ENCODE measurements around the gene MX2.
A peak's percentile ranks its signal among the peaks of the same experiment; 100 is the strongest.
"Not testable (repeated sequence)": the region's sequence is repeated elsewhere in the genome, so short reads cannot be mapped to it uniquely, and the experiment has no call there.

MX2 gene

GRCh38 chr21:41418956-41419680 lies 57.3 kb downstream of the MX2 start:
- no peak for DNase-seq (ENCODE audit: low read depth)
- no peak overlapping the region for H3K4me3 ChIP-seq (replicated peaks; ENCODE audit: low read depth, low read length)
- no peak for TF ChIP-seq CTCF (IDR thresholded peaks at IDR 0.05; ENCODE audit: low read length, missing control alignments)

DNA sequence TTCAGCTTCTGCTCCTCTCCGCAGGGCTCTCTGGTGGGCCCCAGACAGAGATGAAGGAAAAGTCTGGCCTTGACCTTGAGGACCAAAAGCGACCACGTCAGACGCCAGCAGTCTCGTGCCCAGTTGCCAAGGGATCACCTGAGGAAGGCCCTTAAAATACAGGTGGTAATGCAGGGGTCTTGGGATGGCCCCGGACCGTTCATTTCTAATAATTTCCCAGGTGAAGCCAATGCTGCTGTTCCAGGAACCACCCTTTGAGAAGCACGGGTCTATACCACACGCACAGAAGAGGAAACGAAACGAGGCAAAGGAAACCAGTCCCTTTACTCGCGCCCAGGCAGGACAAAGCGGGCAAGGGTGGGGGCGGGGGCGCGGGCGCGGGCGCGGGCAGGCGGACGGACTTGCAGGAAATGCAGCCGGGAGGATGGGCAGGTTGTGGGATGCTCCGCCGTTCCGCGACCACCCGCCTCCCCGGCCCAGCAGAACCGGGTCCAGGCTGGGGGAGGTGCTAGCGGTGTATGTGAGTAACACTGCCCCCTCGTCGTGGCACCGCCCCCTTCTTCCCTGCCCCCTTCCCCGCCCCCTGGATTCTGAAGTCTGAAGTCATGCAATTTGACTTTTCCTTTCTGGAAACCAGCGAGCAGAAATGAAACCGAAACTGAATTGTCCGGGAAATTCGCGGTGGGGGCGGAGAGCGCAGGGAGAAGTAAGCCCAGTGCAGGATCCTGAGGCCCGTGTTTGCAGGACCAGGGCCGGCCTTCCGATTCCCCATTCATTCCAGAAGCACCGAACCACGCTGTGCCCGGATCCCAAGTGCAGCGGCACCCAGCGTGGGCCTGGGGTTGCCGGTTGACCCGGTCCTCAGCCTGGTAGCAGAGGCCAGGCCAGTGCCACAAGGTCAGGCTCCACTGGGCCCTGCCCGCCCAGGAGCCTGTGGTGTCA lies 58.4 kb downstream of the MX2 start:
- peak overlapping the region; percentile 63 for H3K4me3 ChIP-seq (replicated peaks; ENCODE audit: low read depth, low read length)

GRCh38 chr21:41420998-41421397 lies 59.2 kb downstream of the MX2 start:
- DNase-seq (ENCODE audit: low read depth): not testable (repeated sequence)
- H3K4me3 ChIP-seq (replicated peaks; ENCODE audit: low read depth, low read length): peak overlapping the region; percentile 63

More for the DNA sequence above, 58.4 kb downstream of the MX2 start:
- TF ChIP-seq CTCF (IDR thresholded peaks at IDR 0.05; ENCODE audit: low read length, missing control alignments): no peak
- peak; percentile 87 for DNase-seq (ENCODE audit: low read depth)

DNA sequence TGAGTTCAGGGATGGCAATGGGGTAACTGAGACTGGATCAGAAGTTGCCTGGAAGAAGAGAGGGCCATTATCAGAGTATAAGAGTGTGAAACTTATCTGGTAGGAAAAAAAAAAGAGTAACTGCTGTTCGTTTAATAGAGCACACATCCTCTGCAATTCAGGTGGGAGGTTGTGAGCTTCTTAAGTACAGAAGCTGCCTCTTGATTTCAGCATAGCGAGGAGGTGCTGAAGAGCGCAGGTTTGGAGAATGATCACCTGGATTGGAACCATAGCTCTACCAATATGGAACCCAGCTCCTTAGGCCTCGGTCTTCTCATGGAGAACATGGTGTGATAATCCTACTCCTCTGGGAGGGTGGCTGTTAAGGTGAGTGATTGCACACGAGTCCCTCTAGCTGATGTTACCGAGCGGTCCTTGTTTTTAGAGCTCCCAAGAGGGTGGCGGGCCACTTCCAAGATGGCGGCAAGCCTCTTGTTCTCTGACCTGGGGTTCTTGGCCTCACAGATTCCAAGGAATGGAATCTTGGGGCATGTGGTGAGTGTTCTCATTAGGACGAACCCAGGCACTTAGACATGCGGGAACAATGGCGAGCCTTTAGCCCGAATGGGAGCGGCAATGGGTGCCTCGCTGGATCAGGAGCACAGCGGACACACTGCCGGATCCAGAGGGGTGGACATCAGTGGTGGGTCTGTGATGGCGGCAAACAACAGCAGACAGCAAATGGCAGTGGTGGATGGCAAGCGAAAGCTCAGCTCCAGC lies 60.9 kb downstream of the MX2 start:
- H3K4me3 ChIP-seq (replicated peaks; ENCODE audit: low read depth, low read length): no peak overlapping the region
- no peak for DNase-seq (ENCODE audit: low read depth)
- TF ChIP-seq CTCF (IDR thresholded peaks at IDR 0.05; ENCODE audit: low read length, missing control alignments): no peak

GRCh38 chr21:41423305-41423636 lies 61.4 kb downstream of the MX2 start:
- DNase-seq (ENCODE audit: low read depth): not testable (repeated sequence)

DNA sequence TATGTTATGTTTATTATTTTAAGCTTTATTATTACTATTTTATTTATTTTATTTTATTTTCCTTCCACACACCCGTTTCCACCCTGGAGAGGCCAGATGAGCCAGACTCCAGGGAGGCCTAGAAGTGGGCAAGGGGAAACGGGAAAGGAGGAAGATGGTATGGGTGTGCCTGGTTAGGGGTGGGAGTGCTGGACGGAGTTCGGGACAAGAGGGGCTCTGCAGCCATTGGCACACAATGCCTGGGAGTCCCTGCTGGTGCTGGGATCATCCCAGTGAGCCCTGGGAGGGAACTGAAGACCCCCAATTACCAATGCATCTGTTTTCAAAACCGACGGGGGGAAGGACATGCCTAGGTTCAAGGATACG lies 63.7 kb downstream of the MX2 start:
- DNase-seq (ENCODE audit: low read depth): no peak
- H3K4me3 ChIP-seq (replicated peaks; ENCODE audit: low read depth, low read length): peak overlapping the region; percentile 56
- TF ChIP-seq CTCF (IDR thresholded peaks at IDR 0.05; ENCODE audit: low read length, missing control alignments): no peak

More at GRCh38 chr21:41423305-41423636, 61.4 kb downstream of the MX2 start:
- H3K4me3 ChIP-seq (replicated peaks; ENCODE audit: low read depth, low read length): not testable (repeated sequence)

GRCh38 chr21:41425954-41426675 lies 64.3 kb downstream of the MX2 start, which contains the start of gene MX1:
Gene MX1, plus strand, starts transcription at chr21:41426239. Its CDS starts 5,832 bp downstream, at chr21:41432071.
- DNase-seq (ENCODE audit: low read depth): peak; percentile 19
- peak within 1 kb of the TSS; percentile 56 for H3K4me3 ChIP-seq (replicated peaks; ENCODE audit: low read depth, low read length)
- no peak for TF ChIP-seq CTCF (IDR thresholded peaks at IDR 0.05; ENCODE audit: low read length, missing control alignments)

All from fibroblast of pulmonary artery (primary cell).